Effector memory CD4-positive, alpha-beta T cell (primary cell): ENCODE measurements around the gene RNF152.
"Not testable (repeated sequence)": the region's sequence is repeated elsewhere in the genome, so short reads cannot be mapped to it uniquely, and the experiment has no call there.

Source experiments
- DNase-seq, 3 donors: peaks; one replicate each; pipeline ENCODE4 v3.0.0-alpha.2; 2020
- H3K27ac ChIP-seq: 2 replicates; pipeline ENCODE4 v1.7.0; 2013; ENCODE audit warnings: mild to moderate bottlenecking, low read length, moderate library complexity; ENCODE audit not compliant: insufficient read depth, poor library complexity, severe bottlenecking
- H3K27me3 ChIP-seq: replicated peaks from 2 replicates; pipeline ENCODE4 v1.7.0; 2013; ENCODE audit warnings: mild to moderate bottlenecking, low read length; ENCODE audit not compliant: insufficient read depth, control insufficient read depth, poor library complexity, severe bottlenecking
- H3K36me3 ChIP-seq: 2 replicates; pipeline ENCODE4 v1.7.0; 2013; ENCODE audit warnings: mild to moderate bottlenecking, low read length, moderate library complexity; ENCODE audit not compliant: control insufficient read depth, insufficient read depth
- H3K4me1 ChIP-seq: 2 replicates; pipeline ENCODE4 v1.7.0; 2013; ENCODE audit warnings: low read length, mild to moderate bottlenecking; ENCODE audit not compliant: control insufficient read depth, insufficient read depth, poor library complexity, severe bottlenecking
- H3K4me3 ChIP-seq: 2 replicates; pipeline ENCODE4 v1.7.0; 2013; ENCODE audit warnings: low read length, low read depth, mild to moderate bottlenecking; ENCODE audit not compliant: insufficient read depth, poor library complexity, severe bottlenecking
- H3K9me3 ChIP-seq: 2 replicates; pipeline ENCODE4 v1.7.0; 2013; ENCODE audit warnings: mild to moderate bottlenecking, low read length, moderate library complexity; ENCODE audit not compliant: control insufficient read depth

The RNF152 gene

GRCh38 chr18:61797696-61798590, 94.9 kb downstream of the RNF152 start:
- no peak overlapping the region for H3K27ac ChIP-seq
- H3K9me3 ChIP-seq, result no peaks in the 10 kb centered on the region
- H3K4me3 ChIP-seq, result no peak overlapping the region
- H3K27me3 ChIP-seq, result no peaks in the 10 kb centered on the region
- no peak for DNase-seq
- H3K4me1 ChIP-seq, result no peaks in the 10 kb centered on the region
- no peaks in the 10 kb centered on the region for H3K36me3 ChIP-seq

GRCh38 chr18:61791031-61791430, 101.8 kb downstream of the RNF152 start:
- no peak overlapping the region for H3K4me3 ChIP-seq
- DNase-seq, result no peak
- H3K27ac ChIP-seq, result no peak overlapping the region
- no peaks in the 10 kb centered on the region for H3K27me3 ChIP-seq
- H3K9me3 ChIP-seq, result no peaks in the 10 kb centered on the region
- no peaks in the 10 kb centered on the region for H3K36me3 ChIP-seq
- no peaks in the 10 kb centered on the region for H3K4me1 ChIP-seq

- not testable (repeated sequence) for H3K4me3 ChIP-seq, H3K27me3 ChIP-seq, DNase-seq, H3K27ac ChIP-seq, H3K4me1 ChIP-seq, H3K9me3 ChIP-seq, H3K36me3 ChIP-seq
These were observed 105.7 kb downstream of the RNF152 start for GRCh38 chr18:61787011-61787670.

GRCh38 chr18:61785588-61785987, 107.2 kb downstream of the RNF152 start:
- no peaks in the 10 kb centered on the region for H3K36me3 ChIP-seq
- H3K27ac ChIP-seq, result no peak overlapping the region
- H3K9me3 ChIP-seq, result no peaks in the 10 kb centered on the region
- no peaks in the 10 kb centered on the region for H3K4me1 ChIP-seq
- no peaks in the 10 kb centered on the region for H3K27me3 ChIP-seq
- no peak overlapping the region for H3K4me3 ChIP-seq
- DNase-seq, result no peak

GRCh38 chr18:61784834-61785233, 108.0 kb downstream of the RNF152 start:
- Histone ChIP-seq H3K36me3 (no peaks in the 10 kb centered on the region), H3K27ac (no peak overlapping the region), H3K4me3 (no peak overlapping the region), H3K4me1 (no peaks in the 10 kb centered on the region), H3K27me3 (no peaks in the 10 kb centered on the region), H3K9me3 (no peaks in the 10 kb centered on the region)
- no peak for DNase-seq

- no peaks in the 10 kb centered on the region for H3K36me3 ChIP-seq
- H3K27ac ChIP-seq, result no peak overlapping the region
- H3K9me3 ChIP-seq, result no peaks in the 10 kb centered on the region
- no peak for DNase-seq
- no peak overlapping the region for H3K4me3 ChIP-seq
- H3K27me3 ChIP-seq, result no peaks in the 10 kb centered on the region
- no peaks in the 10 kb centered on the region for H3K4me1 ChIP-seq
These were observed 110.3 kb downstream of the RNF152 start for GRCh38 chr18:61782545-61782944.

GRCh38 chr18:61776201-61776600, 116.6 kb downstream of the RNF152 start:
- not testable (repeated sequence) for DNase-seq

GRCh38 chr18:61774846-61775245, 118.0 kb downstream of the RNF152 start:
- H3K4me1 ChIP-seq, result no peaks in the 10 kb centered on the region
- H3K9me3 ChIP-seq, result no peaks in the 10 kb centered on the region
- DNase-seq, result no peak
- H3K36me3 ChIP-seq, result no peaks in the 10 kb centered on the region
- H3K27me3 ChIP-seq, result no peaks in the 10 kb centered on the region
- H3K27ac ChIP-seq, result no peak overlapping the region
- no peak overlapping the region for H3K4me3 ChIP-seq

More at GRCh38 chr18:61776201-61776600, 116.6 kb downstream of the RNF152 start:
- H3K4me3 ChIP-seq, H3K9me3 ChIP-seq, H3K4me1 ChIP-seq, H3K27me3 ChIP-seq, H3K36me3 ChIP-seq, H3K27ac ChIP-seq: not testable (repeated sequence)

- no peaks in the 10 kb centered on the region for H3K27me3 ChIP-seq
- no peak overlapping the region for H3K27ac ChIP-seq
- H3K4me1 ChIP-seq, result no peaks in the 10 kb centered on the region
- H3K9me3 ChIP-seq, result no peaks in the 10 kb centered on the region
- no peak overlapping the region for H3K4me3 ChIP-seq
- DNase-seq, result no peak
- H3K36me3 ChIP-seq, result no peaks in the 10 kb centered on the region
These were observed 120.4 kb downstream of the RNF152 start for GRCh38 chr18:61772293-61772848.

- no peak for DNase-seq
- H3K27ac ChIP-seq, result no peak overlapping the region
These were observed 120.9 kb downstream of the RNF152 start for GRCh38 chr18:61771861-61772260.

More at GRCh38 chr18:61771861-61772260, 120.9 kb downstream of the RNF152 start:
- Histone ChIP-seq H3K4me3 (no peak overlapping the region), H3K27me3 (no peaks in the 10 kb centered on the region), H3K4me1 (no peaks in the 10 kb centered on the region), H3K9me3 (no peaks in the 10 kb centered on the region), H3K36me3 (no peaks in the 10 kb centered on the region)
